GM19328 (cell line): ENCODE data around the gene PADI3.
"Not testable (repeated sequence)": the region's sequence is repeated elsewhere in the genome, so short reads cannot be mapped to it uniquely, and the experiment has no call there.

Source experiments
- ATAC-seq: cut with Tn5 transposase; IDR thresholded peaks from one replicate; pipeline ENCODE4 v1.9.1; 2021; ENCODE audit warnings: mild to moderate bottlenecking, moderate library complexity; ENCODE audit not compliant: unreplicated experiment

The PADI3 gene

DNA sequence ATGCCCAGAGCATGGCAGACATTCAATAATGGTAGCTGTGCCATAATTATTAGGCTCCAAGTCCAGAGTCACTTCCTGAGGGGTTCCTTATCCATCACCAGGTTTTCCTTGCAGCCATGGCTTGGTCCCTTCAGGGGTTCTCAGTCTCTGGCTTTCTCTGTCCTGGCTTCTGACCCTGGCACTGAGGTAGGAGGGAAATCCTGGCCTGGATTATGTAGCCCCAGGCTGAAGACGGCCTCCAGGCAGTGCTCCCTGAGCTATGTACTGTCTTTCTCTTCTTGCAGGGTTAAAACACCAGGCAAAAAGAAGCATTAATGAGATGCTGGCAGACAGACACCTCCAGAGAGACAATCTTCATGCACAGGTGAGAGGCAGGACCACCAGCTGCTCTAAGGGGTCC lies 9.5 kb upstream of the PADI3 start:
- no peak for ATAC-seq

DNA sequence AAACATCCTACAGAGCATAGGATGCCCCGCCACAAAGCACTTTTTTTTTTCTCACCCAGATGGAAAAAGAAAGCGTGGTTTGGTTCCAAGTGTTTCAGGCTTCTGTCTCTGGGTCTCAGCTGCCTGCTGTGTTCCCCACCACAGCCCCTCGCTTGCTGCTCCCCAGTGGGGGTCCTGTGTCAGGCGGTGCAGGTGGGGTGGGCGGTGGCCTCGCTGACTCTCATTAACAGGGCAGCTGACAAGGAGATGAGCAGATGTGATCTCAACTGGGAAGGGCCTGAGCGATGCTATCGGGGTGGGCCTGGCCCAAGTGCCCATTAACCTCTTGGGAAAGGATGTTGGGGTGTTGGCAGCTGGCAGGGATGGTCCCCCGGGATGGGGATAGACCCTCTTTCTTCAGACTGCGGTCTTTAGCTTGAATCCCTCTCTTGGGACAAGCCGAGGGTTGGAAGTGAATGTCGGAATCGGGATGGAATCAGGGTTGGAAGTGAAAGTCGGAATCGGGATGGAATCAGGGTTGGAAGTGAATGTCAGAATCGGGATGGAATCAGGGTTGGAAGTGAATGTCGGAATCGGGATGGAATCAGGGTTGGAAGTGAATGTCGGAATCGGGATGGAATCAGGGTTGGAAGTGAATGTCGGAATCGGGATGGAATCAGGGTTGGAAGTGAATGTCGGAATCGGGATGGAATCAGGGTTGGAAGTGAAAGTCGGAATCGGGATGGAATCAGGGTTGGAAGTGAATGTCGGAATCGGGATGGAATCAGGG lies 7.7 kb upstream of the PADI3 start:
- ATAC-seq: not testable (repeated sequence)

DNA sequence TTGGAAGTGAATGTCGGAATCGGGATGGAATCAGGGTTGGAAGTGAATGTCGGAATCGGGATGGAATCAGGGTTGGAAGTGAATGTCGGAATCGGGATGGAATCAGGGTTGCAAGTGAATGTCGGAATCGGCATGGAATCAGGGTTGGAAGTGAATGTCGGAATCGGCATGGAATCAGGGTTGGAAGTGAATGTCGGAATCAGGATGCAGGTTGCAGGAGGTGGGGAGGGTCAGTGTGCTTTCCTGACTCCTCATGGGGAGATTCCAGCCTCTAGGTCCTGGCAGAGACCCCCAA lies 7.2 kb upstream of the PADI3 start:
- not testable (repeated sequence) for ATAC-seq

DNA sequence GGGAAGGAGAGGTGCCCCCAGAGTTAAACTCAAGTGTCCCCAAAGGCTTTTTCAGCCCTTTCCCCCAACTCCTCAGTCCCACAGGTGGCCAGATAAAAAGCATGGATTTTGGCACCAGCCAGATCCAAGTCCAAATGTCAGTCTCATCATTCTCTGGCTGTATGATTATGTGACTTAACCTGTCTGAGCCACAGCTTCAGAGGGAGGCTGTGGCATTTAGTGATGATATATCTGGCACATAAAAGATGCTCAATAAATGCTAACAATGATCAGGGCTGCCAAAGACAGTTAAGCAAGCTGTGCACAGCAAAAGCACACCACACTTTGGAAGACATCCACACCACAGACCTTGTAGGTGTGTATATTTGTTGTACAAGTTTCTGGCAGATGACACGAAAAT lies 5.6 kb upstream of the PADI3 start:
- no peak for ATAC-seq

DNA sequence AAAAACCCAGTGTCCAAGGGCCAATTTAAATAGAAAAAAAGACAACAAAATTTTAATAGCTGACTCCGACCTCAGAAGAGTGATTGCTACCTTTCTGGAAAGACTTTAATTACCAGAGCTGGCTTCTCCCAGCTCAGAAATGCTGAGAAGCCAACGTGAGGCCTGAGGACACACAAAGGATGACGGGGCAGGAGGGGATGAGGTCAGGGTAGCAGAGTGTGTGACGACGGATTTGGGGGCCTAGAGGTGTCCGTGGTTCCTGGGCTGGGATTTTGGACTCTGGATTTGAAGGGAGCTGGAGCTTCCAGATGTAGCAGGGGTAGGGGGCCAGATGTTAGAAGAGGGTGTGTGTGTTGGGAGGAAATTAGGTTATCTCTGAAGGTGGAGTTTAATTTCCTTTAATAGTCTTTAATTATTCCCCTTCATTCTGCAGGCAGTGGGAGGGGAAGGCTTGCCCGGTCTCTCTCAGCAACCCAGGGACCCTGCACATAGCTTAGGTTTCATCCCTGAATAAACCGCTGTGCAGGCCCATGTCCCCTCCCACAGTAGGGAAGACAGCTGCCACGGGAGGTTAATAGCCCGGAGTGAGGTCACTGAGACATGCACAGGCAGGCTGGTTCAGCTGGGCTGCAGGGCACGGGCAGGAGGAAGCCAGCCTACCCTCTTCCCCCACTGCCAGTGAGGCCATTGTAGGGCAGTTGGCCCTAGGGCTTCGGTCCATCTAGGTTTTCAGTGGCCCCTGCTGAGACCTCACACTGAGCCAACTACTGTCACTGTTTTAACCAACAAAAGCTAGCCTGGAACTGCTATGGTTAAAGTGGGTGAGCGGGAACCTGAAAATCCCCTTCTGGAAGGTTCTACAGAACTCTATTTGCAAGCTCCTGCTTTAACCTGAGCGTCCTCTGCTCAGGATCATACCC lies 3.8 kb upstream of the PADI3 start:
- no peak for ATAC-seq

DNA sequence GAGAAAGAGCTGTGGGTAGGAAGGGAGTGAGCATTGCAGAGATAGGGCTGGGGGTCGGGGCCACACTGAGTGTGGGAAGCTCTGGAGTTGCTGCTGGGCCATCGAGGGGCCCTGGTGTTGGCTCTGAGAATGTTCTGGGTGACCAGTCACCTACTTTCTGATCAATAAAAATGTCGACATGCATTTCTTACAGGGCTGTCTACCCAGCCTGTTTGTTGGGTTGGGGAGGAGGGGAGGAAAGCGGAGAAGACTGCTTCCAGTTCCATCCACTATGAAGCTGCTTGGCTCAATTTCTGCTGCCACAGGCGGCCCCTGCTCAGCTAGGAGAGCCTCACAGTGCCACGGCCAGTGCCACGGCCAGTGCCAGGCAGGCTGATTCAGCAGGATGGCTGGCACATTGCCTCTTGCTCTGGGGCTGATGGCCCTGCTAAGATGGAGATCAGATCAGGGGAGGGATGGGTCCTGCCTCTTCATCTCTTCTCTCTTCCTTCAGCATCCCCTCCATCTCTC lies 3.0 kb upstream of the PADI3 start:
- no peak for ATAC-seq

DNA sequence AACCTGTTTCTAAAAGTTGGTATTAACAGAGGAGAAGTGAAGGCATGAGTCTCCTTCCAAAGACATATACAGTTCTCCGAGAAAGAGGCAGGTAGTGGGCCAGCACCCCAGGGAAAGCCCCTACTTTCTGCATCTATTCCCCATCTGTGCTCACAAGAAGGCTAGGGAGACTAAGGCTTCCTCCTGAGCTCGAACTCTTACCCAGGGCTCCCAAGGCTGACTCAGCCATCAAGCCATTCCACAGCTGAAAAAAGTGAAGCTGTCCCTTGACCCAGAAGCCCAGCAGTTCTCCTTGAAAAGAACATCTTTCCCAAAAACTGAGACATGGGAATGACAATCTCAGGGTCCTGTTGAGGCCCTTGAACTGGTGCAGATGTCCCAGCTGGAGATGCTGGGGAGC lies 1.9 kb upstream of the PADI3 start:
- ATAC-seq: no peak

DNA sequence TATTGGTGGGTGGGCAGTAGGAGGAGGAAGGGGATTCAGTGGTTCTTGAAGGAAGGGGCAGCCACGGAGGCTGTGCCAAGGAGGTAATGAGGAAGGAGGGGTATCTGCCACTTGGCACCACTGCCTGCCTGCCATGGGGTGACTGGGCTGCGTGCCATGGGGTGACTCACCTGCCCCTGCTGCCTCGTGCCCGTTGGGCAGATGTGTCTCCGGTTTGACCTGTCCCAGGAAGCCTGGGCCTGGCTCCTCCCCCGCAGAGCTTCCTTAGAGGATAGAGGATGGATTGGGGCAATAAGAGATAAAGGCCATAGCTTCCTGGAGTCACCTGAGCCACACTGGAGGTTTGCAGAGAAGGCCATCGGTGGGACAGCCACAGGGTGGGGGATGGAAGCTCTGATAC lies 1.7 kb downstream of the PADI3 start:
- ATAC-seq: no peak

DNA sequence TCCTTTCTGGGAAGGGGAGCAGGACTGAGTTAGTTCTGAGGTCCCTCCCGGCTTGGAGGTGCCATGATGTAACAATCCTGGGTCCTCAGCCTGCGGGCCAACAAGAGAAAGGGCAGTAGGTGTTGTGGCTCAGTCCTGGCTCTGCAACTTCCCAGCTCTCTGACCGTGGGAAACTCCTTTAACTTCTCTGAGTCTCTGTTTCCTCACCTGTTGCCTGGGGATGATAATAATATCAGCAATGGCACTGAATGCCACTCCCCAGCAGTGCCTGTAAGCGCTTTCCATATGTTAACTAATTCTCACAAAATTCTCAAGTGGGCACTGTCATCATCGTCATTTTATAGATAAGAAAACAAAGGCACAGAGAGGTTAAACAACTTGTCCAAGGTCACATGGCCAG lies 2.3 kb downstream of the PADI3 start:
- no peak for ATAC-seq

DNA sequence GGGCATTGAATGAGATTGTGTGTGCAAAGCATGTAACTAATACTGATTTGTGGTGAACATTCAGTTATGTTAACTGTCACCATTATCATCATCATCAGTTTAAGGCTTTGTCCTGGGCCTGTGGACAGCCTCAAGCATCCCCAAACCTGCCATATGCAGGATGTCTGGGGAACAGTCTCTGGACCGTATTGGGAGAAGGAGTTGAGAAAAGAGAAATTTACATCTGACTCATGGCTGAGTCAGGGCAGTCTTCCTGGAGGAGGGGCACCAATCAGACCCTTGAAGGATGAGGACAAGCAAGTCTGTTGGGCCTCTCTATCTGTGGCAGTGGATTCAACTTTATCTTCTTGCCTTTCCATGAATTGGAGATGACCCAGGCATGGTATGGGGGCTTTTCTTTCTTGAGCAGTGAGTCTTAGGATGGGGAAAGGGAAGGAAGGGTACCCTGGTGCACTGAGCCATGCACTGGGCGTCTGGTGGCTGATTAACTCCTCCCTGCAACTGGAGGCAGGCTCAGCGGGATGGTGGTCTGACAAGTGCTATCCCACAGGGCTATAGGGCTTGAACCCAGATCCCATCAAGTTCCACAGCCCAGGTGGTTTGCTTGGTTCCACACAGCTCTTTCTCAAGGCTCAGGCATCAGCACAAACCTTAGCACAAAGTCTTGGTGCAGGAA lies 2.9 kb downstream of the PADI3 start:
- ATAC-seq: no peak

DNA sequence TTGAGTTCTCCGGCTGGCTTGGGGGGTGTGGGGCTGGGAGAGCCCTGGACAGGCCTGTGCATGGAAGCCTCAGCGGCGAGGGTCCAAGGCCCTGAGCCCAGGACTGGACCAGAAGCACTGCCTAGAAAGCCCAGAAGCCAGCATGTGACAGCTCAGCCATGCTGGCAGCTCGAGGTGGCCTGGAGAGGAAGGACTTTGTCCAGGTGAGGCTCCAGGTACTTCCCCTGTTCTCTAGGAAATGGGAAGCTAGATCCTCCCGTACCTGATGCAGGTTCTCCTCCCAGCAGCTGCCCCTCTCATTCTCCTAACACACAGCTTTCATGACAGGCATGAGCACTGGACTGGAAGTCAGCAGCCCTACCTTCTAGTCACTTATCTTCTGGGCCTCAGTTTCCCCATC lies 6.4 kb downstream of the PADI3 start:
- ATAC-seq: no peak

DNA sequence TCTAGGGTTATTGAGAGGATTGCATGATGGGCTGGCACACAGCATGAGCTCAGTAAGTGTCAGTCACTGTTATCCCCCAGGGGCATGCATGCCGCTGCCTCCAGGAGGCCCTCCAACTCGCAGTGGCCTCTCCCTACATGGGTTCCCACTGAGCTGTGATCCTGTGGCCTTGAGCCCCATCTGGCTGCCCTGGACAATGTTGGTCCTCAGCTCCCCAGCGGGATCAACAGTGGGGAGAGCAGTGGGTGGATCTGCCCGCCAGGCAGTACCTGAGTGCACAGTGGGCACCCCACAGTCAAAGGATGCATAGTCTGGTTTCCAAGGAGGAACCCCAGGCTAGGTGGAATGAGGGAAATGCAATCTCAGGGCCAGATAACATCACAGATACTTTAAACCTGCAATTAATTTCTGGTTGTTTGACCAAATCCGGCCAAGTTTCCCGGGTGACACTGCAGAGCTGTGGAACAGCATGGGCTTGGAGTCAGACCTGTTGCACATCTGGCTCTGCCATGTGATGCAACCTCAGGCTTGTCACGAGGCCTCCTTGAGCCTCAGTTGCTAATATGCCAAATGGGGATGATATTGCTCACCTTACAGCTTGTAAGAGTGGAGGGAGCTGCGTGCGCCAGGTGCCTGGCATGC lies 9.3 kb downstream of the PADI3 start:
- ATAC-seq: no peak

DNA sequence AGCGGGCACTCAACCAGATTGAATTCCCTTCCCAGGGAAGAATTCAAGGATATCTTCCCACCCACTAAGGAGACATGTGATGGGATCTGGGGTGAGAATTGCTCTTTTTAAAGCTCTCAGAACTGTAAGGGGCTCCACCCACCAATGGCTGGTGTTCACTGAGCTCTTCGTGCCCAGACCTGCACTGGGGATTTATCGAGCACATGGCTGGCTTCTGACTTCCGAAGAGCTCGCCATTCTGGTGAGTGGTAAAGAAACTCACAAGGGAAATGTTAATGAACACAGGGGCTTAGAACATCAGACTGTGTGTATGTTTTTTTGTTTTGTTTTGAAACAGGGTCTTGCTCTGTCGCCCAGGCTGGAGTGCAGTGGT lies 9.8 kb downstream of the PADI3 start:
- ATAC-seq: no peak

DNA sequence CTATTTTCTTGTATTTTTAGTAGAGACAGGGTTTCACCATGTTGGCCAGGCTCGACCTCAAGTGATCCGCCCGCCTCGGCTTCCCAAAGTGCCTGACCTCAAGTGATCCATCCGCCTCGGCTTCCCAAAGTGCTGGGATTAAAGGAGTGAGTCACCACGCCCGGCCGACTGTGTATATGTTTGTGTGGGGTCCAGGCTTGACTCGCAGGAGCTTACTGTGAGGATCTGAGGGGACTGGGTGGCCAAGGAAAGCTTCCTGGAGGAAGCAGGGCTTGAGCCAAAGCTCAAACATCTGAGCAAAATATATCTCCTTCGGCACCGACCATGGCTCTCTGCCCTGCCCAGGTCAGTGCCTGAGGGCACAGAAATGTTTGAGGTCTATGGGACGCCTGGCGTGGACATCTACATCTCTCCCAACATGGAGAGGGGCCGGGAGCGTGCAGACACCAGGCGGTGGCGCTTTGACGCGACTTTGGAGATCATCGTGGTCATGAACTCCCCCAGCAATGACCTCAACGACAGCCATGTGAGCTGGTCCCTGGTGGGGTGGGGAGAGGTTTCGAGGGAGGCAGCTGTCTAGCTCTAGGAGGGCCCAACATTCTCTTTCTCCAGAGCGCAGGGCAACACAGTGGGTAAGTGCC lies 10.5 kb downstream of the PADI3 start:
- no peak for ATAC-seq

DNA sequence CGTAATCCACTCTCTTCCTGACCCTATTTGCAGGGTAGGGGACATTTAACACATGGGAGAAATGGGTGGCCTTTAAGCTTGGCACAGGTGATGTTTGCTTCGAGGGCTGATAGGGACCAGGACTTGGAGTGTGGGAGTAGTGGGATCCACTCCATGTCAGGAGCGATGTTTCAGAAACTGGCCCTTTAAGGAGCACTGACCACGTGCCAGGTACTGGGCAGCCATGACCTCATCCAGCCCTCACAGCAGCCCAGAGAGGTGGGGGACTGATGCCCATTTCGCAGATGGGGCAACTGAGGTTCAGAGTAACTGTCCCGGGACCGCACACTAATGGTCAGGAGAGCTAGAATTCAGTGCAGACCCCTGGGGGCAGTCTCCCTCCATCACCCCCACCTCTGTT lies 11.4 kb downstream of the PADI3 start:
- no peak for ATAC-seq

DNA sequence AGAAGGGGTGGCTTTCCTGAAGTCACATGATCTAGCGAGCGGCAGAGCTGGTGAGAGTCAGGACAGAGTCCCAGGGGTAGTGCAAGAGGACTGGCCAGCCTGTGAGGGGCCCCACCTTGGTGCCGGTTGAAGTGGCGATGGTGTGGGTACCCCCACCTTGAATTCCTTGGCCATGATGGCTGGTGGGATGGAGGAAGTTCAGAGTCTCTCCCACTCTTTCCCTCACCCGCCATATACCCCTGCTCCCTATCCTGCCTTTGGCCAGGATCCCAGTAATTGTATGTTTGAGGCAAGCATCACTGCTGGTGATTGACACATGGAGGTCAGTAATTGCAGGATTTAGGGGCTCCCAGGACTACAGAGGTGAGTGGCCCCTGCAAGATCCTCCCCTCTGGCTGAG lies 11.8 kb downstream of the PADI3 start:
- ATAC-seq: no peak

DNA sequence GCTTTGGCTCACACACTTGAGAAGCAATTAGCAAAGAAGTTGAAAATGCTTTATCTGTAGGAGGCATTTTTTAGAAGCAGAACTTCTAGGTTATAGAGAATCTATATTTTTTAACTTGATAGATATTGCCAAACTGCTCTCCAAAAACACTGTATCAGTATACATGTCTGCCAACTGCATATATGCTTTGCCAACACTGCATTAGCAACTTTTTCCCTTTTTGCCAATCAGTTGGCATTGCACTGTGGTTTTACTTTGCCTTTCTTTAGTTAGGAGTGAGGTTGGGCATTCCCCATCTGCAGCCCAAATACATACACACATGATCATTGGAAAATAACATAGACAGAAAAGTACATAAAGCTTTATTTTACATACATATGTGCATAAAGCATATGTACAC lies 15.0 kb downstream of the PADI3 start:
- ATAC-seq: no peak

DNA sequence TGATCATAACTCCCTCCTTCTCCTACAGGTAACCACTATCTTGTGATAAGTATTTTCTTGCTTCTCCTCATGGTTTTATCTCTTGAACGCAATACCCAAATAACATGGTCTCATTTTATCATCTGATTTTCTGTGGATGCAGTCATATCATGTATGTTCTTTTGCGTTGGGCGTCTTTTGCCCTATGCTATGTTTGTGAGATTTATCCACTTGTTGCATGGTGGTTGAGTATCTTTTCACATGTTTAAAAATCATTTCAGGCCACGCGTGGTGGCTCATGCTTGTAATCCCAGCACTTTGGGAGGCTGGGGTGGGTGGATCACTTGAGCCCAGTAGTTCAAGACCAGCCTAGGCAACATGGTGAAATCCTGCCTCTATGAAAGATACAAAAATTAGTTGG lies 15.6 kb downstream of the PADI3 start:
- no peak for ATAC-seq

DNA sequence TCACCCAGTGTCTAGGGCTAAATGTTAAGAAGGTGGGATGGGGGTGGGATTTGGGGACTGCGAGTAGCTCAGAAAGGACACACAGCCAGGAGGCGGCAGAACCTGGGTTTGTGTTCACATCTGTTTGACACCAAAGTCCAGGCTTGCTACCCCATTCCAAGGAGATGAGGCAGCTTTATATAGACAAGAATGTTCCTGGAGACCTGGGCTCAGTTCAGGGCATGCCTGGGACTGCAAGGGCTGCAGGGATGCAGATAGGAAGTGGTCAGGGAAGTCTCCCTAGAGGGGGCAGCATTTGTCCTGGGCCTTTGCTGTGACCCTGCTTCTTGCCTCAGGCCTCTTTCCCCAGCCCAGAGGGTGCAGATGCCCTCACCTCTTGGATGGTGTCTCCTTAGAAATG lies 16.3 kb downstream of the PADI3 start:
- no peak for ATAC-seq

DNA sequence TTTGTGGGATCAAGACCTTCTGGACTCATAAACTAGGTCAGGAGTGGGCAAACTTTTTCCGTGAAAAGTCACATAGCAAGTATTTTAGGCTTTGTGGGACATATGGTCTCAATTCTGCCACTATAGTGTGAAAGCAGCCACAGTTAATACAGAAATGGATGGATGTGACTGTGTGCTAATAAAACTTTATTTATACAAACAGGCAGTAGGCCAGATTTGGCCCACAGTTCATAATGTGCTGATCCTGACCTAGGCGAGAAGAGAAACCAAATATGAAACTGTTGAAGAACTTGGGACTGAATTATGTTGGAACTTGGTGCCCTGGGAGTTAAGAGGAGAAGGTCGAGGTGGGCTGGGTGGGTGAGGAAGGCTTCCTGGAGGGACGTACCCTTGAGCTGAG lies 17.1 kb downstream of the PADI3 start:
- ATAC-seq: no peak
